GM19023 (cell line): ENCODE data around the gene ABCA6.
"Not testable (repeated sequence)": the region's sequence is repeated elsewhere in the genome, so short reads cannot be mapped to it uniquely, and the experiment has no call there.

ENCODE experiments used
- ATAC-seq: cut with Tn5 transposase; IDR thresholded peaks from one replicate; pipeline ENCODE4 v1.9.1; 2021; ENCODE audit warnings: mild to moderate bottlenecking, moderate library complexity; ENCODE audit not compliant: unreplicated experiment

The ABCA6 gene

GRCh38 chr17:69141431-69142174 lies at the start of gene ABCA6:
TSS of gene ABCA6 (minus strand) at chr17:69141895. CDS start at chr17:69140703, 1,192 bp downstream.
- no peak for ATAC-seq

GRCh38 chr17:69188796-69189195 lies 47.1 kb upstream of the ABCA6 start:
- no peak for ATAC-seq

GRCh38 chr17:69188064-69188463 lies 46.4 kb upstream of the ABCA6 start:
- ATAC-seq: no peak

- no peak for ATAC-seq
These were observed 45.6 kb upstream of the ABCA6 start for GRCh38 chr17:69187294-69187693.

DNA sequence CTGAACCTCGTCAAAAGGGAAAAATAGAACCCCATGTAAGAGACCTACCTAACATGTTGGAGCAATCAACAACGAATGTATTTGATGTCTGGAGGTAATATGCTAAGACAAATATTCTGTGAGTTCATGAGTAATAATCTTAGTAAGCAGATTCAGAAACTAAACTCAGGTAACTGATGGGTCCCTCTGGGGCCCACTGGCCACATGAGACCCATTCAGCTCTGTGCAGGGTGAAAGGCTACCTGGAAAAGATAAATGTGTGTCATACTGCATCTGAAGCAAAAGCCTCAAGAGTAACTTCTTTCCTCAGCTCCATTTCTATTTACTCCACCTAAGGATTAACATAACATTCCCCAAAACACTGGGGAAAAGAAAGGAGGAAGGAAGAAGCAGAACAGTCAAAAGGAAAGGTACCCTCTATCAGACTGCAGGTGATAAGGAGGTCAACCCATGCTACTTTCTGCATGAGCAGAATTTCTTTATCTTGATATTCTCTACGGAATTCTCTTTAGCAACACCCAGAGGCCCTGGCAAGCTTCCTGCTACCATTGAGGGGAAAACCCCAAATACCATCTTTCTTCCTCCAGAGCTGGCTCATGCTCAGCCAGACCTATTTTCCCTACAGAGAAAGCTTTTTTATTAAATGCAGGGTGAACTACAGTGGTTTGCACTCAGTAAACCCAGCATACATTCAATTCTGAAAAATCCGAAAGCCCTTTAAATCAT lies 37.7 kb upstream of the ABCA6 start:
- ATAC-seq: no peak

DNA sequence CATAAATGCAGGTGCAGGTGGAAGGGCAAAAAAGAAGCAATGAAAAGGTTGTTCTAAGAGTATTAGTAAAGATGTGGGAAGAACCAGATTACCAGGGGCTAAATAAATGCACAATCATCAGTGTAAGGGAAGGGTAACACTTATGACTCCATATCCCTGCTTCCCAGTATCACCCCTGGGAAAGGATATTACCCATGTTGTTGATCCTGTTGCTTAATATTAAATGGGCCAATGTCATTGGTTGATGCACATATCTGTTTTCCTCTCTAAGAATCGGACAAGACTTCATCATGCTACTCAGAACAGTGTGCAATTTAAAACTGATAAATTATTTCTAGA lies 34.7 kb upstream of the ABCA6 start:
- no peak for ATAC-seq

- no peak for ATAC-seq
These were observed 34.1 kb upstream of the ABCA6 start for GRCh38 chr17:69175625-69176456.

- no peak for ATAC-seq
These were observed 33.5 kb upstream of the ABCA6 start for GRCh38 chr17:69175262-69175624.

DNA sequence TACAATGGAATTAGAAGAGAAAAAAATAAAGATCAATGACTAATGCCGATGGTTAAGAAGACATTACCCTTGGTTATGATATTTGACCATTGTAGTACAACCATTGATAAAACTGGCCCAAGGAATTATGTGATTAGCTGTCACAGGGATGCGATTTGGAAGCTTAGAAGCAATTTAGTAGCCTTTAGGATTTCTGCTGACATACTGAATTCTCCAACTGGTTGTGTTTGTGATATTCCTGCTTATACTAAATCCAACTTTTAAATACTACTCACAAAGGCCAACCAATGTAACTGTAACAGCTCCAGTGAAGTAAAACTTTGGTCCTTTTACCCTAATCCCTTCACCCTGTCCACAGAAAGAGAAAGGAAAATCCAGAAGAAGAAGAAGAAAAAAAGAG lies 31.4 kb upstream of the ABCA6 start:
- ATAC-seq: no peak

- no peak for ATAC-seq
These were observed 28.7 kb upstream of the ABCA6 start for GRCh38 chr17:69170377-69170776.

DNA sequence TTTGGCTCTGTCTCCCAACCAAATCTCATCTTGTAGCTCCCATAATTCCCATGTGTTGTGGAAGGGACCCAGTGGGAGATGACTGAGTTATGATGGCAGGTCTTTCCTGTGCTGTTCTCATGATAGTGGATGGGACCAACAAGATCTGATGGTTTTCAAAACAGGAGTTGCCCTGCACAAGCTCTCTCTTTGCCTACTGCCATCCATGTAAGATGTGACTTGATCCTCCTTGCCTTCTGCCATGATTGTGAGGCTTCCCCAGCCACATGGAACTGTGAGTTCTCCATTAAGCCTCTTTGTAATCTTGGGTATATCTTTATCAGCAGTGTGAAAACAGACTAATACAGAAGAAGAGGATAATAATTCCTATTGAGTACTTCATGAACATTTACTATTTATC lies 26.9 kb upstream of the ABCA6 start:
- not testable (repeated sequence) for ATAC-seq

- ATAC-seq: no peak
These were observed 25.3 kb upstream of the ABCA6 start for GRCh38 chr17:69166957-69167356.

DNA sequence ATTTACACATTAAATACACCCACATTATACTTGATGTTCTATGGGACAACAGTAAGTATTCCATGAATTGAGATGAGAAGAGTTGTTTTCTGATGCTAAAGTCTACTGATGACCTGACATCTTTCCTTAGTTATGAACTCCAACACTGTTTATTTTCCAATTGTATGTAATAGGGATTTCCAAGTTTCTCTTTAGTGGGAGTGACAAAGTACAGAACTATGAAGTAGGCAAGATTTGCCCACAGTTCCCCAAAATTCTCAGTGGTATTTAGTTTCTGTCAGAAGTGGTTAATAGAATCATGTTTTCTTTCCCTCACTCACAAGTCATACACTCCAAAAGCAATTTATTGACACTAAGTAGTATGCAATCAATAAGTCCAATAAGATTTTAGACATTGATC lies 22.5 kb upstream of the ABCA6 start:
- ATAC-seq: no peak

- no peak for ATAC-seq
These were observed 17.7 kb upstream of the ABCA6 start for GRCh38 chr17:69159418-69159817.

GRCh38 chr17:69154267-69154666 lies 12.6 kb upstream of the ABCA6 start:
- ATAC-seq: no peak

DNA sequence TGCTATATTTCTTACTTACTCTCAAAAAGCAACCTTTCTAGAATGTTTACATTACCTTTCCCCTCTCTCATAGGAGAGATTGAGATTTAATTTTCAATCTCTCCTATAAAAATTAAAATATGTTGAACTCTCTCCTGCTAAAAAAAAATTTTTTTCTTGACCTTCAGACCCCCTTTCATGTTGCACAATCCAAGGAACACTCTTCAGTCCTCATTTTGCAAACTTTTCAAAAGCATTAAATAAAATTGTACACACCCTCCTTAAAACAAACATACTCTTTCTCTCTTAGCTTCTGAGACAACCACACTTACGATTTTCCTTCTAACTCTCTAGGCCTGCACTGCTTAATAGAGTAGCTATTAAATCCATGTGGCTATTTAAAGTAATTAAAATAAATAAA lies 8.6 kb upstream of the ABCA6 start:
- ATAC-seq: no peak

GRCh38 chr17:69147460-69147859 lies 5.8 kb upstream of the ABCA6 start:
- no peak for ATAC-seq

- ATAC-seq: no peak
These were observed 2.9 kb upstream of the ABCA6 start for GRCh38 chr17:69144331-69145255.

- ATAC-seq: no peak
These were observed 2.1 kb upstream of the ABCA6 start for GRCh38 chr17:69143683-69144231.

- ATAC-seq: no peak
These were observed 1.5 kb upstream of the ABCA6 start for GRCh38 chr17:69143151-69143550.
